ENCODE results near the gene SKI. TPM values are rescaled to one million over a fixed set of nuclear protein-coding genes. Genes with fewer than 3 reads are reported as not detected.

The SKI gene
- total and polyA plus RNA-seq, 2 of the 8 experiments (the other 6 are each of a cell fraction or from before 2014, with no cell fraction given): 8.3 to 87.6 TPM

DNA sequence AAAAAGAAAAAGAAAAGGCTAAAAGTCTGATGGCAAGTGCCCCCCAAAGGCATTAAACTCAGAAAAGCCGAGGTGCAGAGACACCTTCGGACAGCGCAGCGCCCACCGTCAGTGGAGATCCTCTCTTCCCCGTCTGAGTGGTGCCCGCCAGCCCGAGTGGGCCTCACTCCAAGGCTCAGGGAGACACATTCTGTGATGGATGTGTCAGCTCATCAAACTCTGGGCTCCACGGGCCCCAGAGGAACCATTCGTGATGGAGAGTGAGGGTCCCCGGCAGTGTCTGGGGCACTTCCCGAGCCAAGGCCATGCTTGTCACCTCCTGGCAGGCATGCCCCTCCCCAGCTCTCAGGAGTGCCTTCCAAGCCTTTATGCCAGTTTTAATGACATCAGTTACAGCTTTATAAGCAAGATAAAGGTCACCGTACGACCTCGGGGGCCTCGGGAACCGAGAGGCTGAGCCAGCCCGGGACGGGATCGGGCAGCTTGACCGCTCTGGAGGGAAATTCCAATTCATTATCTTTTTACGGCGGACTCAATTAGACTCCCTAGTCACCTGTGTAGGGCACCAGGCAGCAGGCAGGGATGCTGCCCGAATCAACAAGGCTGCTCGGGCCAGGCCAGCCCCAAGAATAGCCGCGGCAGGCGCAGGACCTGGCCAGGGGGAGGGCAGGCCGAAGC is 113.7 kb downstream of the SKI start (continued):
- TF ChIP-seq JUND (IDR thresholded peaks at IDR 0.05; ENCODE audit: low read length) (no peak), NANOG (IDR thresholded peaks at IDR 0.05; ENCODE audit: insufficient read depth, low read depth, low read length, poor library complexity, severe bottlenecking) (no peak), SUZ12 (IDR thresholded peaks at IDR 0.05; ENCODE audit: low read length) (no peak), RBBP5 (IDR thresholded peaks at IDR 0.05; ENCODE audit: borderline replicate concordance, low read depth, low read length) (no peak), HDAC2 (IDR thresholded peaks at IDR 0.05; ENCODE audit: borderline replicate concordance in 1 of 2, low read depth in 2 of 2, low read length in 2 of 2) (no peak), HDAC6 (IDR thresholded peaks at IDR 0.05; ENCODE audit: low read depth, low read length) (no peak), BCL11A (IDR thresholded peaks at IDR 0.05; ENCODE audit: low read depth in 2 of 2, low read length in 2 of 2) (no peak), SIRT6 (IDR thresholded peaks at IDR 0.05; ENCODE audit: low read length) (no peak), SP4 (IDR thresholded peaks at IDR 0.05; ENCODE audit: low read length) (no peak)
- TF ChIP-seq, protein P1, sequence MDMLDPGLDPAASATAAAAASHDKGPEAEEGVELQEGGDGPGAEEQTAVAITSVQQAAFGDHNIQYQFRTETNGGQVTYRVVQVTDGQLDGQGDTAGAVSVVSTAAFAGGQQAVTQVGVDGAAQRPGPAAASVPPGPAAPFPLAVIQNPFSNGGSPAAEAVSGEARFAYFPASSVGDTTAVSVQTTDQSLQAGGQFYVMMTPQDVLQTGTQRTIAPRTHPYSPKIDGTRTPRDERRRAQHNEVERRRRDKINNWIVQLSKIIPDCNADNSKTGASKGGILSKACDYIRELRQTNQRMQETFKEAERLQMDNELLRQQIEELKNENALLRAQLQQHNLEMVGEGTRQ (IDR thresholded peaks at IDR 0.05; ENCODE audit: low read length): no peak

Data from H1 (cell line).